ENCODE measurements around the gene KLHL30. TPM values are rescaled to one million over a fixed set of nuclear protein-coding genes. Genes with fewer than 3 reads are reported as not detected.
"Not testable (repeated sequence)": the region's sequence is repeated elsewhere in the genome, so short reads cannot be mapped to it uniquely, and the experiment has no call there.

KLHL30 gene
- polyA plus RNA-seq, 3 donors = 0.22 to 2.5 (median 1.0) TPM

- WGBS, 3 donors = 92 to 97% (median 94%) methylated on average over 12 of the region's 12 CpGs
- not testable (repeated sequence) for H3K27ac ChIP-seq (ENCODE audit: low read depth, low read length)
Observed at GRCh38 chr2:238115709-238116108, 22.8 kb upstream of the KLHL30 start.

- H3K27ac ChIP-seq (ENCODE audit: low read depth, low read length) = no peak overlapping the region
- WGBS, 3 donors = 87 to 95% (median 89%) methylated on average over 21 of the region's 21 CpGs
Observed at GRCh38 chr2:238116298-238117198, 21.9 kb upstream of the KLHL30 start.

GRCh38 chr2:238117199-238118154, 21.0 kb upstream of the KLHL30 start:
- 75 to 83% (median 77%) methylated on average over 11 of the region's 11 CpGs for WGBS, 3 donors
- no peak overlapping the region for H3K27ac ChIP-seq (ENCODE audit: low read depth, low read length)

DNA sequence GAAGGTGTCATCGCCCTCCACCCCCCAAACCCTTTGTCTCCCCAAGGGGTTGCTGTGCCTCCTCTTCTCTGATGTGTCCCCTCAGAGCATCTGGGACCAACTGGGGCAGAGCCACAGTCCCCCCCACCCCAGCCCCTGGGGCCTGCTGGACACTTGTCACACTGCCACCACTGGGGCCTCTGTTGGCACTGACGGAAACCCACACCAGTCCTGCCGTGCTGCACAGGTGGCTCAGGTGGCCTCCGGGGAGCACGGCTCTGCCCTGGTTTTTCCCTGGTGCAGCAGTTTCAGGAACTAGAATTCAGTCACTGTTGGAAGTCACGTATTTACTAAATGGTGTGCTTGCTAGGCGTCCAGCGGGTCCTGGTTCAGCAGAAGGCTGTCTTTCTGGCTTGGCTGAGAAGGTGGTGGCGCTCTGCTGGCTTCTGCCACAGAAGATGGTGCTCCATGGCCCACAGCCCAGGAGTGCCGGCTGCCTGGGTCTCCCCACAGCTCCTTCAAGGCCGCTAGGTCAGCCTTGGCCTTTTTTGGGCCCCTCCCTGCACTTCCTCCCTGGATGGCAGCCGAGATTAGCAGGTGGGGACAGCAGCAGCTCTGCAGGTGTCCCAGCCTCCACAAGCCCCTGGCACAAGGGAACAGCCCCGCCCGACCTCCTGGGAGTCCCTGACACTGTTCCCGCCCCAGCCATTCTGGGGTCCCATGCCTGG, 18.6 kb upstream of the KLHL30 start:
- WGBS, 3 donors = 43 to 58% (median 54%) methylated on average over 15 of the region's 15 CpGs
- H3K27ac ChIP-seq (ENCODE audit: low read depth, low read length) = no peak overlapping the region

- no peak overlapping the region for H3K27ac ChIP-seq (ENCODE audit: low read depth, low read length)
- WGBS, 3 donors = 36 to 56% (median 46%) methylated on average over 29 to 30 of the region's 30 CpGs
Observed at GRCh38 chr2:238120463-238121298, 17.8 kb upstream of the KLHL30 start.

- 87 to 92% (median 91%) methylated on average over 27 of the region's 27 CpGs for WGBS, 3 donors
- no peak overlapping the region for H3K27ac ChIP-seq (ENCODE audit: low read depth, low read length)
Observed at GRCh38 chr2:238121511-238122286, 16.8 kb upstream of the KLHL30 start.

DNA sequence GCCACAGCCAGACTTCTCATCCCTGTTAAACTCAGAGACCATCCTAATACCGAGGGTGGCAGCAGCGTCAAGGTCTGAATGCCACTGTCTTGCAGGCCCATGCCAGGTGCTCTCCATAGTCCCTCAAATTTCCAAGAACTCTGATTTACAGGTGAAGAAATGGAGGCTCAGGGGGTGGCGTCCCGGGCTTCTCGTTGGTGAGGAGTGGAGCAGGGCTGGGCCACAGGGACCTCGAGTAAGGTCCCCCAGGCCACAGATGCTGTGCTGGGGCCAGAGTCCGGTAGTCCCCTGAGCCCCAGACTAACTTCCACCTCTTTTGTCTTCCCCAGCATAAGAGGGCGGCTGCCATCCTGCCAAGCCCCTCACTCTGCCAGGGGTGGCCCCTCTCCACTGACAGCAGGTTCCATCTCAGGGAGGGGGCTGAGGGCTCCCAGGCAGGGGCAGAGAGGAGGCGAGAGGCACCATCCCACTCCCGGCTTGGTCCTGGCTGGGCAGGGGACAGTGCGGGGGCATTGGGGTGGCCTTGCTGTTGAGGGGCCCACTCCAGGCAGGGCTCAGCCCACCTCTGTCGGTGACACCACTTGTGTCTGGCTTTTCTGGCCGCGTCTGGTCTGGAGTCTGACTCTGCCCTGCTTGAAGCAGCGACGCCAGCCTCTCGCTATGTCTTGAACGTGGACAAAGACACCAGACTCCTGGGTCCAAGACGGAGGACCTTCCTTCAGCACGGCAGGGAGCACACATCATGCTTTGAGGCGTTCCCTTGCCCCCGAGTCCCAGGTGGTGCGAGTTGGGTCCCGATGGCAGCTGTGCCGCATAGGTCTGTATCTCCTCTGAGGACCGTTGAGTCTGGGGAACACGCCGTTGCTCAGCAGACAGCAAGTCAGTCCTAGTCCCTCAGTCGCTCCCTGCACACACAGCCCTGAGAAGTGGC, 15.9 kb upstream of the KLHL30 start:
- WGBS, 3 donors = 86 to 89% (median 87%) methylated on average over 29 of the region's 29 CpGs
- no peak overlapping the region for H3K27ac ChIP-seq (ENCODE audit: low read depth, low read length)

- no peak overlapping the region for H3K27ac ChIP-seq (ENCODE audit: low read depth, low read length)
- WGBS, 3 donors = 81 to 83% (median 83%) methylated on average over 22 of the region's 22 CpGs
Observed at GRCh38 chr2:238123218-238123971, 15.1 kb upstream of the KLHL30 start.

- 71 to 84% (median 78%) methylated on average over 12 to 14 of the region's 14 CpGs for WGBS, 3 donors
- H3K27ac ChIP-seq (ENCODE audit: low read depth, low read length) = no peak overlapping the region
Observed at GRCh38 chr2:238123991-238124470, 14.4 kb upstream of the KLHL30 start.

GRCh38 chr2:238124488-238125126, 13.9 kb upstream of the KLHL30 start:
- WGBS, 3 donors = 90 to 93% (median 92%) methylated on average over 19 of the region's 19 CpGs

GRCh38 chr2:238125127-238125885, 13.2 kb upstream of the KLHL30 start:
- 91 to 93% (median 92%) methylated on average over 18 to 20 of the region's 20 CpGs for WGBS, 3 donors
- H3K27ac ChIP-seq (ENCODE audit: low read depth, low read length) = no peak overlapping the region

More at GRCh38 chr2:238124488-238125126, 13.9 kb upstream of the KLHL30 start:
- H3K27ac ChIP-seq (ENCODE audit: low read depth, low read length) = no peak overlapping the region

GRCh38 chr2:238126338-238126737, 12.1 kb upstream of the KLHL30 start:
- no peak overlapping the region for H3K27ac ChIP-seq (ENCODE audit: low read depth, low read length)
- WGBS, 3 donors = 90 to 98% (median 95%) methylated on average over 2 of the region's 2 CpGs

DNA sequence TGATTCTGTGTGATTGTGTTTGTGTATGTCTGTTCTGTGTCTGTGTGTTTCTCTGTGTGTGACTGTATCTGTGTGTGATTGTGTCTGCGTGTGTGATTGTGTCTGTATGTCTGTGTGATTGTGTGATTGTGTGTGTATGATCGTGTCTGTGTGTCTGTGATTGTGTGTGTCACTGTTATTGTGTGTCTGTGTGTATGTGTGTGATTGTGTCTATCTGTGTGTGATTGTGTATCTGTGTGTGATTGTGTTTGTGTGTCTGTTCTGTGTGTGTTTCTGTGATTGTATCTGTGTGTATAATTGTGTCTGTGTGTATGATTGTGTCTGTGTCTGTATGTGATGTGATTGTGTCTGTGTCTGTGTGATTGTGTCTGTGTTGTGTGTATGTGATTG, 11.7 kb upstream of the KLHL30 start:
- 87 to 92% (median 91%) methylated on average over 2 of the region's 2 CpGs for WGBS, 3 donors

More for the DNA sequence above, 11.7 kb upstream of the KLHL30 start:
- no peak overlapping the region for H3K27ac ChIP-seq (ENCODE audit: low read depth, low read length)

Data from adipose tissue (tissue), 3 donors.